ENCODE measurements around the gene CSH1.
"Not testable (repeated sequence)": the region's sequence is repeated elsewhere in the genome, so short reads cannot be mapped to it uniquely, and the experiment has no call there.

The CSH1 gene

DNA sequence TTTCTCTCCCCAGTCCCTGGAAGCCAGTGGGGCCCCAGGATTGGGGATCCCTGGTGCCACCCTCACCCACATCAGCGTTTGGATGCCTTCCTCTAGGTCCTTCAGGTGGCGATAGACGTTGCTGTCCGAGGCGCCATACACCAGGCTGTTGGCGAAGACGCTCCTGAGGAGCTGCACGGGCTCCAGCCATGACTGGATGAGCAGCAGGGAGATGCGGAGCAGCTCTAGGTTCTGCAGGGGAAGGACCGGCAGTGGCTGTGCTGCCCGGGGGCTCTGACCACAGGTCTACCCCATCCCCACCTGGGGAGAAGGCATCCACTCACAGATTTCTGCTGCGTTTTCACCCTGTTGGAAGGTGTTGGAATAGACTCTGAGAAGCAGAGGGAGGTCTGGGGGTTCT lies 15.7 kb downstream of the CSH1 start:
- H3K27ac ChIP-seq (ENCODE audit: low read depth, low read length), result no peak overlapping the region
- no peak for TF ChIP-seq EZH2phosphoT487 (IDR thresholded peaks at IDR 0.05; ENCODE audit: borderline replicate concordance, low read length)
- TF ChIP-seq CTCF (IDR thresholded peaks at IDR 0.05; ENCODE audit: low read depth, low read length, poor library complexity, severe bottlenecking), result no peak
- H3K4me1 ChIP-seq (ENCODE audit: control insufficient read depth, low read length), result peaks cover 16% of the 10 kb centered on the region
- no peaks in the 10 kb centered on the region for H3K9me2 ChIP-seq (replicated peaks; ENCODE audit: control insufficient read depth, low read length)
- no peaks in the 10 kb centered on the region for H3F3A ChIP-seq (ENCODE audit: control insufficient read depth, insufficient read depth)
- H3K4me2 ChIP-seq (ENCODE audit: low read length), result no peak overlapping the region
- H3K79me2 ChIP-seq (ENCODE audit: control insufficient read depth, low read length), result no peaks in the 10 kb centered on the region
- H3K27me3 ChIP-seq (ENCODE audit: control insufficient read depth, low read length), result no peaks in the 10 kb centered on the region
- no peaks in the 10 kb centered on the region for H3K9me3 ChIP-seq (ENCODE audit: control insufficient read depth, insufficient read depth, low read length)
- no peaks in the 10 kb centered on the region for H3K36me3 ChIP-seq (ENCODE audit: control insufficient read depth, low read length)
- H4K20me1 ChIP-seq (ENCODE audit: control insufficient read depth, insufficient read depth, low read depth, low read length), result no peaks in the 10 kb centered on the region
- no peak overlapping the region for H3K4me3 ChIP-seq (ENCODE audit: low read length)

GRCh38 chr17:63878413-63878812 lies 18.0 kb downstream of the CSH1 start:
- Histone ChIP-seq H3K4me3 (ENCODE audit: low read length) (peak overlapping the region; percentile 50), H3K4me1 (ENCODE audit: control insufficient read depth, low read length) (peaks cover 16% of the 10 kb centered on the region), H3K4me2 (ENCODE audit: low read length) (peak overlapping the region; percentile 67), H3K27ac (ENCODE audit: low read depth, low read length) (peak overlapping the region; percentile 32)
- not testable (repeated sequence) for H3K36me3 ChIP-seq (ENCODE audit: control insufficient read depth, low read length); H3K27me3 ChIP-seq (ENCODE audit: control insufficient read depth, low read length); H3K79me2 ChIP-seq (ENCODE audit: control insufficient read depth, low read length); H3F3A ChIP-seq (ENCODE audit: control insufficient read depth, insufficient read depth); H3K9me3 ChIP-seq (ENCODE audit: control insufficient read depth, insufficient read depth, low read length); H3K9me2 ChIP-seq (replicated peaks; ENCODE audit: control insufficient read depth, low read length); H4K20me1 ChIP-seq (ENCODE audit: control insufficient read depth, insufficient read depth, low read depth, low read length)

DNA sequence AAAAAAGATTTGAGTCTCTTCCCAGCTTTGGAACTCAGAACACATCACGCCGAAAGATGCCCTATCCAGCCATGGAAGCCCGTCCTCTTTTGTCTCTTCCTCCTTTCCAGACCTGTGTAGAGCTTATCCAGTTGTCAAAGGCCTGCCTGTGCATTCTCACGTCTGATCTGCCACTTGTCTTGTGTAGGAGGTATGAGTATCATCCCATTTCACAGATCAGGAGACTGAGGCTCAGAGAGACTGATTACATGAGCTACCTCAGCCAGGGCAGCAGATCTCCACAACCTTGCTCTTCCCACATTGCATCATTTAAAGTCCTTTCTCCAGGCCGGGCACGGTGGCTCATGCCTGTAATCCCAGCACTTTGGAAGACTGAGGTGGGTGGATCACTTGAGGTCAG lies 21.7 kb downstream of the CSH1 start:
- H3K9me2 ChIP-seq (replicated peaks; ENCODE audit: control insufficient read depth, low read length); H3K4me2 ChIP-seq (ENCODE audit: low read length); H3K27ac ChIP-seq (ENCODE audit: low read depth, low read length); H3K4me3 ChIP-seq (ENCODE audit: low read length); H3K36me3 ChIP-seq (ENCODE audit: control insufficient read depth, low read length); H3K79me2 ChIP-seq (ENCODE audit: control insufficient read depth, low read length); H3F3A ChIP-seq (ENCODE audit: control insufficient read depth, insufficient read depth); H4K20me1 ChIP-seq (ENCODE audit: control insufficient read depth, insufficient read depth, low read depth, low read length); H3K9me3 ChIP-seq (ENCODE audit: control insufficient read depth, insufficient read depth, low read length); H3K27me3 ChIP-seq (ENCODE audit: control insufficient read depth, low read length): not testable (repeated sequence)
- H3K4me1 ChIP-seq (ENCODE audit: control insufficient read depth, low read length), result peaks cover 23% of the 10 kb centered on the region

DNA sequence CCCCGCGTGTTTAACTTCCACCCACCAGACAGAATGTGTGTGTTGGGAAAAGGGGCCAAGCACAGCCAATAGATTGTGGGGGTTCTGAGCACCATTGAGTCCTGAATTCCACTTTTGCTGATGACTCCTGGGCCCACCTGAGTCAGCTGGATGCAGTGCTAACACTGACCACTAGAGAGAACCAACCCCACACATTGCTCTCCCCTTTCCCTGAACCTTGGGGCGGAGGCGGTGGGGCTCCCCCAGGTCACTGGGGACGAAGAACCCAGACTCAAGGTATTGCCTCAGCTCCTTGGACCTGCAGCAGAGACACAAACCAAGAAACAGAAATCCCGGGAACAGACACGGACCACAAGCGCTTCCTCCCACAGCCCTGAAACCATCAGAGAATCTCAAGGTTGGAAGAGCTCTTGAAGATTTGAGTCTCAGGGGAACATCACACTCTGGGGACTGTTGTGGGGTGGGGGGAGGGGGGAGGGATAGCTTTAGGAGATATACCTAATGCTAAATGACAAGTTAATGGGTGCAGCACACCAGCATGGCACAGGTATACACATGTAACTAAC lies 22.2 kb downstream of the CSH1 start:
- not testable (repeated sequence) for H3K4me3 ChIP-seq (ENCODE audit: low read length); H3K27me3 ChIP-seq (ENCODE audit: control insufficient read depth, low read length); H3K36me3 ChIP-seq (ENCODE audit: control insufficient read depth, low read length); H3K27ac ChIP-seq (ENCODE audit: low read depth, low read length); H3K79me2 ChIP-seq (ENCODE audit: control insufficient read depth, low read length); H3K9me2 ChIP-seq (replicated peaks; ENCODE audit: control insufficient read depth, low read length); H3K9me3 ChIP-seq (ENCODE audit: control insufficient read depth, insufficient read depth, low read length); H3F3A ChIP-seq (ENCODE audit: control insufficient read depth, insufficient read depth); H4K20me1 ChIP-seq (ENCODE audit: control insufficient read depth, insufficient read depth, low read depth, low read length); H3K4me2 ChIP-seq (ENCODE audit: low read length)
- peaks cover 22% of the 10 kb centered on the region for H3K4me1 ChIP-seq (ENCODE audit: control insufficient read depth, low read length)

DNA sequence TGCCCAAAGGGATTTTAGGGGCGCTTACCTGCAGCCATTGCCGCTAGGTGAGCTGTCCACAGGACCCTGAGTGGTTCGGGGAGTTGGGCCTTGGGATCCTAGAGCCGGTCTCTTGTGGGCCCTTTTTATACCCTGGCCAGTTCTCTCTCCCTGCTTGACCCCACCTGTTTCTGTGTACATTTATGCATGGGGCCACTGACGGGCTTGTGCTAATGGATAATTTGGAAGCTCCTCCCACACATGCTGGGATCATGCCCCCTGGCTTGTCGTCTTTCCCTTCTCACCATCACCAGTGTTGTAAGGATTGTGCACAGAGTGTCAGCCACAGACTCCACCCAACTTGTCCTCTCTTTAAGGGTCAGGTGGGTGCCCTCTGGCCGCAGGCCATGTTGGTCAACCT lies 22.8 kb downstream of the CSH1 start, which contains the start of gene CSH2:
Gene CSH2 (minus strand): TSS at position 101 of the 400 bp plus-strand sequence. CDS start 63 bp downstream, at position 38.
- H3K79me2 ChIP-seq (ENCODE audit: control insufficient read depth, low read length); H3K4me3 ChIP-seq (ENCODE audit: low read length); H3K4me2 ChIP-seq (ENCODE audit: low read length); H3K36me3 ChIP-seq (ENCODE audit: control insufficient read depth, low read length); H3F3A ChIP-seq (ENCODE audit: control insufficient read depth, insufficient read depth); H3K9me3 ChIP-seq (ENCODE audit: control insufficient read depth, insufficient read depth, low read length); H3K27me3 ChIP-seq (ENCODE audit: control insufficient read depth, low read length); H3K9me2 ChIP-seq (replicated peaks; ENCODE audit: control insufficient read depth, low read length); H3K27ac ChIP-seq (ENCODE audit: low read depth, low read length); H4K20me1 ChIP-seq (ENCODE audit: control insufficient read depth, insufficient read depth, low read depth, low read length): not testable (repeated sequence)
- H3K4me1 ChIP-seq (ENCODE audit: control insufficient read depth, low read length), result peaks cover 16% of the 10 kb centered on the region

DNA sequence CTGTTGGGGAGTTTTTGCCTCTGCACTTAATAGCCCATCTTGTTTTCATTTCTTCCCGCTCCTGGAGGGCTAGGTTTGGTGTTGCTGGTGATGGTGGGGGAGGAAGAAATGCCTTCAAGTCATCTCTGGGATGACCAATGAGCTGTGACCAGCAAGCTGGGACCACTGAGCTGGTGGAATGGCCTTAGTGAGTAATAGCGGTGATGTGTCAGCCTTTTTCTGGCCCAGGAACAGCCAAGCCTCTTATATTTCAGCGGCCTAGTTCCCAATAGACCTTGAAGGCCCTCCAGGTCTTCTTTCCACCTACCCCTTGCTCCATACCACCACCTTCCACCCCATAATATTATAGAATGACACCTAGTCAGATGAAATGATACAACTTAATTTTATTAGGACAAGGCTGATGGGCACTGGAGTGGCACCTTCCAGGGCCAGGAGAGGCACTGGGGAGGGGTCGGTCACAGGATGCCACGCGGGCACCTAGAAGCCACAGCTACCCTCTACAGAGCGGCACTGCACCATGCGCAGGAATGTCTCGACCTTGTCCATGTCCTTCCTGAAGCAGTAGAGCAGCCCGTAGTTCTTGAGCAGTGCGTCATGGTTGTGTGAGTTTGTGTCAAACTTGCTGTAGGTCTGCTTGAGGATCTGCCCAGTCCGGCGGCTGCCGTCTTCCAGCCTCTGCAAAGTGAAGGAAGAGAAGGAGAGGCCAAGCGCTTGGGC lies 24.6 kb downstream of the CSH1 start:
- not testable (repeated sequence) for H3K9me3 ChIP-seq (ENCODE audit: control insufficient read depth, insufficient read depth, low read length); H3K79me2 ChIP-seq (ENCODE audit: control insufficient read depth, low read length); H3K4me3 ChIP-seq (ENCODE audit: low read length); H3K4me1 ChIP-seq (ENCODE audit: control insufficient read depth, low read length); H4K20me1 ChIP-seq (ENCODE audit: control insufficient read depth, insufficient read depth, low read depth, low read length); H3K27me3 ChIP-seq (ENCODE audit: control insufficient read depth, low read length); H3K36me3 ChIP-seq (ENCODE audit: control insufficient read depth, low read length); H3K9me2 ChIP-seq (replicated peaks; ENCODE audit: control insufficient read depth, low read length); H3F3A ChIP-seq (ENCODE audit: control insufficient read depth, insufficient read depth); H3K4me2 ChIP-seq (ENCODE audit: low read length); H3K27ac ChIP-seq (ENCODE audit: low read depth, low read length)

GRCh38 chr17:63870292-63870665 lies 26.1 kb downstream of the CSH1 start:
- H3K4me1 ChIP-seq (ENCODE audit: control insufficient read depth, low read length), result peaks cover 16% of the 10 kb centered on the region
- not testable (repeated sequence) for H3K9me3 ChIP-seq (ENCODE audit: control insufficient read depth, insufficient read depth, low read length); H4K20me1 ChIP-seq (ENCODE audit: control insufficient read depth, insufficient read depth, low read depth, low read length); H3K9me2 ChIP-seq (replicated peaks; ENCODE audit: control insufficient read depth, low read length); H3K4me2 ChIP-seq (ENCODE audit: low read length); H3K79me2 ChIP-seq (ENCODE audit: control insufficient read depth, low read length); H3K27ac ChIP-seq (ENCODE audit: low read depth, low read length); H3F3A ChIP-seq (ENCODE audit: control insufficient read depth, insufficient read depth); H3K4me3 ChIP-seq (ENCODE audit: low read length); H3K27me3 ChIP-seq (ENCODE audit: control insufficient read depth, low read length); H3K36me3 ChIP-seq (ENCODE audit: control insufficient read depth, low read length)

All from DOHH2 (cell line).